KG1 (cell line): ENCODE data around the gene SLC35G2.
A peak's percentile ranks its signal among the peaks of the same experiment; 100 is the strongest.
"Not testable (repeated sequence)": the region's sequence is repeated elsewhere in the genome, so short reads cannot be mapped to it uniquely, and the experiment has no call there.

Source experiments
- DNase-seq: peaks from one replicate; lab custom pipeline; 2025; lab: John Stamatoyannopoulos, UW

The SLC35G2 gene

GRCh38 chr3:136835089-136835812 lies 16.3 kb downstream of the SLC35G2 start:
- DNase-seq = no peak

GRCh38 chr3:136835813-136836510 lies 17.0 kb downstream of the SLC35G2 start:
- DNase-seq = no peak

- DNase-seq = no peak
Observed at GRCh38 chr3:136836511-136837156, 17.7 kb downstream of the SLC35G2 start.

- no peak for DNase-seq
Observed at GRCh38 chr3:136838641-136839555, 20.0 kb downstream of the SLC35G2 start.

- no peak for DNase-seq
Observed at GRCh38 chr3:136839556-136839931, 20.6 kb downstream of the SLC35G2 start.

- no peak for DNase-seq
Observed at GRCh38 chr3:136840252-136840651, 21.3 kb downstream of the SLC35G2 start.

GRCh38 chr3:136842294-136842693 lies 23.4 kb downstream of the SLC35G2 start:
- no peak for DNase-seq

- no peak for DNase-seq
Observed at GRCh38 chr3:136844724-136845123, 25.8 kb downstream of the SLC35G2 start.

GRCh38 chr3:136852180-136852579 lies 33.3 kb downstream of the SLC35G2 start:
- no peak for DNase-seq

GRCh38 chr3:136856665-136857064 lies 37.7 kb downstream of the SLC35G2 start:
- no peak for DNase-seq

GRCh38 chr3:136858381-136858780 lies 39.5 kb downstream of the SLC35G2 start:
- no peak for DNase-seq

GRCh38 chr3:136860541-136860940 lies 41.6 kb downstream of the SLC35G2 start:
- DNase-seq = no peak

GRCh38 chr3:136861890-136862616 lies 43.1 kb downstream of the SLC35G2 start, which contains the start of gene NCK1:
NCK1 (plus strand) TSS chr3:136862208; CDS start chr3:136928002, 65,794 bp downstream.
- peak; percentile 83 for DNase-seq

GRCh38 chr3:136862617-136863322 lies 43.8 kb downstream of the SLC35G2 start:
- DNase-seq = peak; percentile 31

- DNase-seq = no peak
Observed at GRCh38 chr3:136869282-136869681, 50.4 kb downstream of the SLC35G2 start.

GRCh38 chr3:136872258-136872657 lies 53.3 kb downstream of the SLC35G2 start:
- DNase-seq = not testable (repeated sequence)

GRCh38 chr3:136879510-136879909 lies 60.6 kb downstream of the SLC35G2 start:
- not testable (repeated sequence) for DNase-seq

GRCh38 chr3:136882571-136882970 lies 63.6 kb downstream of the SLC35G2 start:
- no peak for DNase-seq

- DNase-seq = no peak
Observed at GRCh38 chr3:136883967-136884720, 65.2 kb downstream of the SLC35G2 start.
